A549 (cell line): ENCODE results near the gene PRKCE. TPM values are rescaled to one million over a fixed set of nuclear protein-coding genes. Genes with fewer than 3 reads are reported as not detected.

Source experiments
- ATAC-seq, 2 experiments: fragments of 200-7000 bp in 1 of 2; fragments of >200 bp in 1 of 2; cut with Nextera tagmentation in 1 of 2; cut with Tn5 transposase in 1 of 2; 3 replicates each; pipeline versions ENCODE4 v1.8.0 to v1.9.1; 2018 to 2020; ENCODE audit warnings: mild to moderate bottlenecking in 1 of 2, moderate library complexity in 1 of 2
- CTCF ChIA-PET: fragments of 300-600 bp; sonication (Branson Sonifier 250); formaldehyde crosslinking; extraction: SDS; loops from one replicate; lab custom pipeline; 2021; ENCODE audit warnings: antibody characterized with exemption, inconsistent platforms; lab: Yijun Ruan, JAX
- POLR2A ChIA-PET: fragments of 350-600 bp; formaldehyde crosslinking; extraction: SDS; loops from one replicate; lab custom pipeline; 2021; ENCODE audit warnings: antibody characterized with exemption, inconsistent platforms; lab: Yijun Ruan, JAX
- DNase-seq, 2 experiments: peaks; one replicate each; pipeline versions ENCODE4 v3.0.0 to v3.0.0-alpha.2; 2011 to 2016; ENCODE audit warnings: low read depth in 1 of 2, low spot score in 1 of 2
- FAIRE-seq: peaks from 2 replicates; lab custom pipeline; 2011; peaks lifted over from hg19 to GRCh38; lab: Jason Lieb, UNC
- H3K27ac ChIP-seq, 2 experiments: fragments of >200 bp; sonication (Bioruptor Twin); formaldehyde crosslinking; 3 replicates each; pipeline ENCODE4 v1.5.1; 2016 to 2017
- H3K4me1 ChIP-seq: fragments of >200 bp; sonication (Bioruptor Twin); formaldehyde crosslinking; 3 replicates; pipeline ENCODE4 v1.6.1; 2016
- H3K4me2 ChIP-seq: fragments of >200 bp; sonication (Bioruptor Twin); formaldehyde crosslinking; 3 replicates; pipeline ENCODE4 v1.6.1; 2016
- H3K4me3 ChIP-seq: fragments of >200 bp; sonication (Bioruptor Twin); formaldehyde crosslinking; 3 replicates; pipeline ENCODE4 v1.5.1; 2016
- H3K9me3 ChIP-seq: fragments of >200 bp; sonication (Bioruptor Twin); formaldehyde crosslinking; 3 replicates; pipeline ENCODE4 v1.6.1; 2016
- BHLHE40 ChIP-seq: IDR thresholded peaks from 2 replicates; pipeline ENCODE4 v1.6.1; 2012; ENCODE audit warnings: low read depth, low read length, inconsistent platforms
- CBX8 ChIP-seq: fragments of 200-600 bp; sonication (generic); IDR thresholded peaks from 2 replicates; pipeline ENCODE4 v1.6.1; 2016
- CEBPB ChIP-seq, 2 experiments: fragments of >200 bp in 1 of 2; sonication (Bioruptor Twin) in 1 of 2; formaldehyde crosslinking in 1 of 2; IDR thresholded peaks; 2 replicates each; pipeline ENCODE4 v1.6.1; 2012 to 2016
- CHD4 ChIP-seq: fragments of 200-600 bp; sonication (generic); IDR thresholded peaks from 2 replicates; pipeline ENCODE4 v1.6.1; 2016; ENCODE audit warnings: antibody characterized with exemption, mild to moderate bottlenecking, borderline replicate concordance
- CTCF ChIP-seq: fragments of >200 bp; sonication (Bioruptor Twin); formaldehyde crosslinking; IDR thresholded peaks from 3 replicates; pipeline ENCODE4 v1.5.1; 2016
- EHMT2 ChIP-seq: fragments of 200-600 bp; sonication (generic); IDR thresholded peaks from 2 replicates; pipeline ENCODE4 v1.6.1; 2016; ENCODE audit warnings: antibody characterized with exemption, low read depth, mild to moderate bottlenecking, moderate library complexity
- EP300 ChIP-seq, 2 experiments: fragments of >200 bp; sonication (Bioruptor Twin); formaldehyde crosslinking; IDR thresholded peaks; 2 replicates in 1 of 2; 3 replicates in 1 of 2; pipeline ENCODE4 v1.6.1; 2016 to 2017
- ESRRA ChIP-seq: fragments of 150-350 bp; IDR thresholded peaks from 2 replicates; pipeline ENCODE4 v1.6.1; 2014; ENCODE audit warnings: mild to moderate bottlenecking, low read length, borderline replicate concordance
- FOSB ChIP-seq: fragments of 250-450 bp; sonication (Bioruptor Pico); IDR thresholded peaks from 2 replicates; pipeline ENCODE4 v1.5.0; 2020; ENCODE audit warnings: mild to moderate bottlenecking, moderate library complexity
- FOSL2 ChIP-seq, 2 experiments: fragments of 450-650 bp in 1 of 2; fragments of >200 bp in 1 of 2; sonication (Bioruptor Twin) in 1 of 2; formaldehyde crosslinking; IDR thresholded peaks; 2 replicates each; pipeline versions ENCODE4 v1.5.0 to v1.6.1; 2016 to 2020; ENCODE audit warnings: mild to moderate bottlenecking in 1 of 2, moderate library complexity in 1 of 2
- FOXS1 ChIP-seq: fragments of 250-450 bp; sonication (Bioruptor Pico); IDR thresholded peaks from 2 replicates; pipeline ENCODE4 v1.5.0; 2020; ENCODE audit warnings: mild to moderate bottlenecking, moderate library complexity
- HEYL ChIP-seq: fragments of 250-450 bp; sonication (Bioruptor Pico); IDR thresholded peaks from 2 replicates; pipeline ENCODE4 v1.8.0; 2021; ENCODE audit warnings: mild to moderate bottlenecking, moderate library complexity
- HOXB5 ChIP-seq: fragments of 250-450 bp; sonication (Bioruptor Pico); IDR thresholded peaks from 2 replicates; pipeline ENCODE4 v1.5.0; 2020; ENCODE audit warnings: mild to moderate bottlenecking, moderate library complexity
- MAZ ChIP-seq: fragments of 150-350 bp; IDR thresholded peaks from 2 replicates; pipeline ENCODE4 v1.6.1; 2014; ENCODE audit warnings: antibody characterized with exemption, low read depth, low read length, borderline replicate concordance
- NFE2L2 ChIP-seq: fragments of 150-350 bp; conservative IDR thresholded peaks from 2 replicates; pipeline ENCODE4 v1.6.1; 2014; ENCODE audit warnings: low read length
- NPAS2 ChIP-seq: fragments of 250-450 bp; sonication (Bioruptor Pico); IDR thresholded peaks from 2 replicates; pipeline ENCODE4 v1.8.0; 2022; ENCODE audit warnings: mild to moderate bottlenecking, moderate library complexity, borderline replicate concordance
- POLR2A ChIP-seq: IDR thresholded peaks from 2 replicates; pipeline ENCODE4 v1.6.1; 2012; ENCODE audit warnings: mild to moderate bottlenecking, low read length
- POLR2AphosphoS2 ChIP-seq: conservative IDR thresholded peaks from 2 replicates; pipeline ENCODE4 v1.6.1; 2012; ENCODE audit warnings: low read length, improper control_type of control experiment, inconsistent platforms
- RARB ChIP-seq: fragments of 250-450 bp; sonication (Bioruptor Pico); IDR thresholded peaks from 2 replicates; pipeline ENCODE4 v1.8.0; 2021; ENCODE audit warnings: mild to moderate bottlenecking, moderate library complexity
- RFX5 ChIP-seq: fragments of 450-650 bp; IDR thresholded peaks from 2 replicates; pipeline ENCODE4 v1.7.1; 2014; ENCODE audit warnings: antibody characterized with exemption, mild to moderate bottlenecking, moderate library complexity
- RNF2 ChIP-seq: fragments of 200-600 bp; sonication (generic); IDR thresholded peaks from 2 replicates; pipeline ENCODE4 v1.6.1; 2016; ENCODE audit warnings: low read depth, mild to moderate bottlenecking, antibody characterized with exemption, moderate library complexity, borderline replicate concordance
- ZC3H11A ChIP-seq: fragments of 450-650 bp; IDR thresholded peaks from 2 replicates; pipeline ENCODE4 v1.6.1; 2014; ENCODE audit warnings: antibody characterized with exemption, mild to moderate bottlenecking
- ZFP36 ChIP-seq: fragments of 450-650 bp; IDR thresholded peaks from 2 replicates; pipeline ENCODE4 v1.6.1; 2014; ENCODE audit warnings: borderline replicate concordance; ENCODE audit not compliant: partially characterized antibody
- ZNF302 ChIP-seq: fragments of 250-450 bp; sonication (Bioruptor Pico); IDR thresholded peaks from 2 replicates; pipeline ENCODE4 v1.9.0; 2021; ENCODE audit warnings: inconsistent platforms, mild to moderate bottlenecking, moderate library complexity
- ZSCAN20 ChIP-seq: fragments of 250-450 bp; sonication (Bioruptor Pico); IDR thresholded peaks from 2 replicates; pipeline ENCODE4 v1.8.0; 2022; ENCODE audit warnings: mild to moderate bottlenecking, moderate library complexity
- WGBS: methylation state at CpG from one replicate; pipeline ENCODE4 v1.1.6; 2017; ENCODE audit errors: missing lambda C conversion rate; 5-methylcytosine and 5-hydroxymethylcytosine counted together
- polyA plus RNA-seq, 4 experiments: library from polyadenylated mRNA; depleted of rRNA in 3 of 4; stranded (reverse); fragments of >200 nt; fragmentation: RNase III in 1 of 4; extraction: RNeasy Plus Mini Kit Qiagen cat#74134 plus additional on column Dnase treatment in 1 of 4; gene quantifications; 2 replicates in 3 of 4; 3 replicates in 1 of 4; pipeline ENCODE4 v1.2.3, GENCODE V29; 2011 to 2017
- TF ChIP-seq, protein P1 (sequence below): fragments of >200 bp; sonication (Bioruptor Twin); formaldehyde crosslinking; IDR thresholded peaks from 3 replicates; pipeline ENCODE4 v1.6.1; 2016
- TF ChIP-seq, protein P2 (sequence below): fragments of 150-350 bp; IDR thresholded peaks from 2 replicates; pipeline ENCODE4 v1.6.1; 2014; ENCODE audit warnings: low read depth, mild to moderate bottlenecking, low read length
- TF ChIP-seq, protein P3 (sequence below): fragments of 250-450 bp; sonication (Bioruptor Pico); IDR thresholded peaks from 2 replicates; pipeline ENCODE4 v1.5.0; 2020; ENCODE audit warnings: low read depth, mild to moderate bottlenecking, moderate library complexity

PRKCE gene
- polyA plus RNA-seq, 2 of the 4 experiments (the other 2 are of a cell fraction), result 11.5 to 12.0 TPM

- FAIRE-seq (no peak), ATAC-seq (no peak)
- peaks cover 26% of the 10 kb centered on the region for H3K4me1 ChIP-seq
- TF ChIP-seq POLR2A, result no peak
- TF ChIP-seq ZFP36, result no peak
- TF ChIP-seq, protein P1, sequence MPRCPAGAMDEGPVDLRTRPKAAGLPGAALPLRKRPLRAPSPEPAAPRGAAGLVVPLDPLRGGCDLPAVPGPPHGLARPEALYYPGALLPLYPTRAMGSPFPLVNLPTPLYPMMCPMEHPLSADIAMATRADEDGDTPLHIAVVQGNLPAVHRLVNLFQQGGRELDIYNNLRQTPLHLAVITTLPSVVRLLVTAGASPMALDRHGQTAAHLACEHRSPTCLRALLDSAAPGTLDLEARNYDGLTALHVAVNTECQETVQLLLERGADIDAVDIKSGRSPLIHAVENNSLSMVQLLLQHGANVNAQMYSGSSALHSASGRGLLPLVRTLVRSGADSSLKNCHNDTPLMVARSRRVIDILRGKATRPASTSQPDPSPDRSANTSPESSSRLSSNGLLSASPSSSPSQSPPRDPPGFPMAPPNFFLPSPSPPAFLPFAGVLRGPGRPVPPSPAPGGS, result no peak
- no peak for TF ChIP-seq HEYL (CRISPR knock-in tag)
- TF ChIP-seq NFE2L2, result no peak
- TF ChIP-seq MAZ, result no peak
- TF ChIP-seq RARB (CRISPR knock-in tag), result no peak
- no peak for TF ChIP-seq CBX8
- no peak for TF ChIP-seq CTCF
- TF ChIP-seq, all 56 proteins: peak for 0
- Histone ChIP-seq H3K9me3 (no peaks in the 10 kb centered on the region), H3K4me3 (no peak overlapping the region), H3K27ac (peak overlapping the region in 1 of 2 experiments; percentile 15; a peak in 2 of 6 replicates), H3K4me2 (no peak overlapping the region)
- ChIA-PET POLR2A (no interaction called here), CTCF (interaction anchor here (3.8 kb wide), 2 partner anchors 18 to 63 kb away, joined by 15 to 16 read pairs; no protein-coding TSS in a partner anchor)
- no peak for DNase-seq
- 90% methylated on average over 4 of the region's 4 CpGs for whole genome bisulfite sequencing
Measured at GRCh38 chr2:46125798-46126197, 474.3 kb downstream of the PRKCE start.

GRCh38 chr2:46126571-46126970, 475.1 kb downstream of the PRKCE start:
- DNase-seq (no peak), ATAC-seq (no peak), FAIRE-seq (no peak)
- WGBS, result 91% methylated on average over 4 of the region's 4 CpGs
- TF ChIP-seq HEYL (CRISPR knock-in tag) (no peak), RNF2 (no peak), HOXB5 (CRISPR knock-in tag) (no peak), POLR2AphosphoS2 (no peak), ZC3H11A (no peak), CBX8 (no peak), FOSL2 (IDR thresholded peaks at IDR 0.05) (no peak), FOSL2 (CRISPR knock-in tag; IDR thresholded peaks at IDR 0.05) (no peak), NPAS2 (CRISPR knock-in tag) (no peak), CEBPB (IDR thresholded peaks at IDR 0.05) (no peak), BHLHE40 (no peak)
- TF ChIP-seq, protein P2, sequence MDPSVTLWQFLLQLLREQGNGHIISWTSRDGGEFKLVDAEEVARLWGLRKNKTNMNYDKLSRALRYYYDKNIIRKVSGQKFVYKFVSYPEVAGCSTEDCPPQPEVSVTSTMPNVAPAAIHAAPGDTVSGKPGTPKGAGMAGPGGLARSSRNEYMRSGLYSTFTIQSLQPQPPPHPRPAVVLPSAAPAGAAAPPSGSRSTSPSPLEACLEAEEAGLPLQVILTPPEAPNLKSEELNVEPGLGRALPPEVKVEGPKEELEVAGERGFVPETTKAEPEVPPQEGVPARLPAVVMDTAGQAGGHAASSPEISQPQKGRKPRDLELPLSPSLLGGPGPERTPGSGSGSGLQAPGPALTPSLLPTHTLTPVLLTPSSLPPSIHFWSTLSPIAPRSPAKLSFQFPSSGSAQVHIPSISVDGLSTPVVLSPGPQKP, result no peak
- TF ChIP-seq, protein P3, sequence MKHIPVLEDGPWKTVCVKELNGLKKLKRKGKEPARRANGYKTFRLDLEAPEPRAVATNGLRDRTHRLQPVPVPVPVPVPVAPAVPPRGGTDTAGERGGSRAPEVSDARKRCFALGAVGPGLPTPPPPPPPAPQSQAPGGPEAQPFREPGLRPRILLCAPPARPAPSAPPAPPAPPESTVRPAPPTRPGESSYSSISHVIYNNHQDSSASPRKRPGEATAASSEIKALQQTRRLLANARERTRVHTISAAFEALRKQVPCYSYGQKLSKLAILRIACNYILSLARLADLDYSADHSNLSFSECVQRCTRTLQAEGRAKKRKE (CRISPR knock-in tag), result no peak
- Histone ChIP-seq H3K27ac (no peak overlapping the region), H3K4me2 (no peak overlapping the region), H3K4me3 (no peak overlapping the region), H3K4me1 (peaks cover 19% of the 10 kb centered on the region), H3K9me3 (no peaks in the 10 kb centered on the region)
- ChIA-PET POLR2A (no interaction called here), CTCF (interaction anchor here (0.6 to 3.8 kb wide), 6 partner anchors 15 to 166 kb away, joined by 3 to 16 read pairs (median 4); no protein-coding TSS in a partner anchor)

DNA sequence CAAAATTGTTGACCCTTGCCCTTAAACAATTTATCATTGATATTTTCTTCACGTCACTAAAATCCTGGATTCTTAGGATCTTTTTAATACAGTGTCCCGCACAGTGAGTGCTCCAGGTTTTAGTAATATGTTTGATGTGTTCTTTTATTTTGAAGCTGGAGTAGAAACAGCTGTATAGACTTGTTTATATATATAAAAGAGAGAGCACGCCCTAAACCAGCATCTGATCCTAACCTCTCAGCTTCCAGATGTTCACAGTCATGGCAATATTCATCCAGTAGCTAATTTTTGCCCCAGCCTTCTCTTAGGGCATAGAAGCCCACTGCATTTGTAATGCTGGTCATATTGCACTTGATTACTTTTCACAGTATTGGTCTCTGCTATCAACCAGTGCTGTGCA, 475.7 kb downstream of the PRKCE start:
- peaks cover 13% of the 10 kb centered on the region for H3K4me1 ChIP-seq
- no peaks in the 10 kb centered on the region for H3K9me3 ChIP-seq
- no peak overlapping the region for H3K4me2 ChIP-seq
- FAIRE-seq (no peak), ATAC-seq (no peak), DNase-seq (no peak)
- ChIA-PET POLR2A (no interaction called here), CTCF (interaction anchor here (0.9 to 3.8 kb wide), 5 partner anchors 14 to 64 kb away, joined by 3 to 16 read pairs (median 5); no protein-coding TSS in a partner anchor)
- 82% methylated on average over 3 of the region's 3 CpGs for WGBS
- peak overlapping the region in 1 of 2 experiments; percentile 9; a peak in 1 of 6 replicates for H3K27ac ChIP-seq
- no peak overlapping the region for H3K4me3 ChIP-seq
- TF ChIP-seq EHMT2, result no peak
- no peak for TF ChIP-seq ZSCAN20 (CRISPR knock-in tag)
- no peak for TF ChIP-seq CHD4
- TF ChIP-seq ESRRA, result no peak
- TF ChIP-seq FOSB (CRISPR knock-in tag), result no peak
- TF ChIP-seq MAZ, result no peak
- no peak for TF ChIP-seq RNF2
- TF ChIP-seq EP300 (IDR thresholded peaks at IDR 0.05), result no peak
- no peak for TF ChIP-seq ZNF302 (CRISPR knock-in tag)
- TF ChIP-seq, protein P1, result no peak
- TF ChIP-seq RFX5, result no peak
- no peak for TF ChIP-seq FOXS1 (CRISPR knock-in tag)
